Right atrium auricular region (tissue), 2 donors: ENCODE measurements around the gene C2orf42. TPM values are rescaled to one million over a fixed set of nuclear protein-coding genes. Genes with fewer than 3 reads are reported as not detected.
"Not testable (repeated sequence)": the region's sequence is repeated elsewhere in the genome, so short reads cannot be mapped to it uniquely, and the experiment has no call there.

Experiments used
- DNase-seq: peaks from one replicate; pipeline ENCODE4 v3.0.0-alpha.2; 2019; ENCODE audit warnings: low spot score
- H3K27ac ChIP-seq, 2 donors: fragments of 200-600 bp; sonication (generic); 1 replicate in 1 of 2; 2 replicates in 1 of 2; pipeline ENCODE4 v1.5.1; 2016 to 2019
- H3K27me3 ChIP-seq, 2 donors: fragments of 200-600 bp; sonication (generic); one replicate each; pipeline versions ENCODE4 v1.5.1 to v1.6.0; 2017 to 2019
- H3K36me3 ChIP-seq: fragments of 200-600 bp; sonication (generic); one replicate; pipeline ENCODE4 v1.5.1; 2016
- H3K4me1 ChIP-seq, 2 donors: fragments of 200-600 bp; sonication (generic); one replicate each; pipeline versions ENCODE4 v1.5.1 to v1.6.0; 2017 to 2019
- H3K4me3 ChIP-seq, 2 donors: fragments of 200-600 bp; sonication (generic); 1 replicate in 1 of 2; 2 replicates in 1 of 2; pipeline ENCODE4 v1.5.1; 2017 to 2019; ENCODE audit warnings: mild to moderate bottlenecking in 1 of 2, moderate library complexity in 1 of 2
- H3K9me3 ChIP-seq, 2 donors: fragments of 200-600 bp; sonication (generic); one replicate each; pipeline ENCODE4 v1.5.1; 2019
- CTCF ChIP-seq, 2 donors: fragments of 200-600 bp; sonication (generic); IDR thresholded peaks; one replicate each; pipeline ENCODE4 v1.5.1; 2019; ENCODE audit warnings: antibody characterized with exemption in 2 of 2
- total RNA-seq, 2 donors: library from RNA; depleted of rRNA; stranded (reverse); fragments of >200 nt; gene quantifications; one replicate each; pipeline ENCODE4 v1.1.0, GENCODE V29; 2016

C2orf42 gene
- total RNA-seq, 2 donors from 2014 or later = 9.6 to 9.9 TPM

DNA sequence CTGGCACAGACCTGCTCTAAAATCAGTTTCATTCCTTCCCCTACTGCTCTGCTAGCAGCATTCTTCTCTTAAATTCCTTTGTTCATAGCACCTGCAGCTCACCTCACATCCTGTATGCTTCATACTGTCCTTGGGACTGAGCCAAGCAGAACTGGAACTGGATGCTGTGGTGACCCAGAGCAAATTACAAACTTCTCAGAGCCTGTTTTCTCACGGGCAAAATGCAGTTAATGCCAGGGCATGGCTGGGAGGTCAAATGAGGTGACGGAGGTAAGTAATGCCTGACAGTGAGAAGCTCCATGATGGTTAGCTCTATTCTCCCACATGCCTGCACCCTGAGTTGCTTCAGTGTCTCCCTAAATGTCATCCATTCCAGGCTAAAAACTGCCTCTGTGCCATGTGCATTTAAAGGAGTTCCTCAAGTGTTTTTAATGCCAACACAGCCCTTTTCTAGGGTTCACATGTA, 29.7 kb downstream of the C2orf42 start:
- no peak for TF ChIP-seq CTCF (IDR thresholded peaks at IDR 0.05)
- Histone ChIP-seq H3K4me1 (no peaks in the 10 kb centered on the region), H3K36me3 (peaks cover 55% of the 10 kb centered on the region), H3K27me3 (no peaks in the 10 kb centered on the region), H3K9me3 (no peaks in the 10 kb centered on the region), H3K27ac (no peak overlapping the region), H3K4me3 (no peak overlapping the region)
- DNase-seq = no peak

GRCh38 chr2:70160545-70160944, 30.3 kb downstream of the C2orf42 start:
- no peak overlapping the region for H3K27ac ChIP-seq
- no peaks in the 10 kb centered on the region for H3K9me3 ChIP-seq
- DNase-seq = no peak
- no peaks in the 10 kb centered on the region for H3K4me1 ChIP-seq
- no peak for TF ChIP-seq CTCF (IDR thresholded peaks at IDR 0.05)
- H3K36me3 ChIP-seq = peaks cover 51% of the 10 kb centered on the region
- H3K4me3 ChIP-seq = no peak overlapping the region
- no peaks in the 10 kb centered on the region for H3K27me3 ChIP-seq

DNA sequence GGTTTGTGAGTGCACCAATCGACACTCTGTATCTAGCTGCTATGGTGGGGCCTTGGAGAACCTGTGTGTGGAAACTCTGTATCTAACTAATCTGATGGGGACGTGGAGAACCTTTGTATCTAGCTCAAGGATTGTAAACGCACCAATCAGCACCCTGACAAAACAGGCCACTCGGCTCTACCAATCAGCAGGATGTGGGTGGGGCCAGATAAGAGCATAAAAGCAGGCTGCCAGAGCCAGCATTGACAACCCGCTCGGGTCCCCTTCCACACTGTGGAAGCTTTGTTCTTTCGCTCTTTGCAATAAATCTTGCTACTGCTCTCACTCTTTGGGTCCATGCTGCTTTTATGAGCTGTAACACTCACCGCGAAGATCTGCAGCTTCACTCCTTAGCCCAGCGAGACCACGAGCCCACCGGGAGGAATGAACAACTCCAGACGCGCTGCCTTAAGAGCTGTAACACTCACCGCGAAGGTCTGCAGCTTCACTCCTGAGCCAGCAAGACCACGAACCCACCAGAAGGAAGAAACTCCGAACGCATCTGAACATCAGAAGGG, 41.6 kb downstream of the C2orf42 start:
- H3K27ac ChIP-seq, H3K27me3 ChIP-seq, H3K4me3 ChIP-seq, DNase-seq, H3K9me3 ChIP-seq, H3K4me1 ChIP-seq: not testable (repeated sequence)
- peaks cover 18% of the 10 kb centered on the region for H3K36me3 ChIP-seq

DNA sequence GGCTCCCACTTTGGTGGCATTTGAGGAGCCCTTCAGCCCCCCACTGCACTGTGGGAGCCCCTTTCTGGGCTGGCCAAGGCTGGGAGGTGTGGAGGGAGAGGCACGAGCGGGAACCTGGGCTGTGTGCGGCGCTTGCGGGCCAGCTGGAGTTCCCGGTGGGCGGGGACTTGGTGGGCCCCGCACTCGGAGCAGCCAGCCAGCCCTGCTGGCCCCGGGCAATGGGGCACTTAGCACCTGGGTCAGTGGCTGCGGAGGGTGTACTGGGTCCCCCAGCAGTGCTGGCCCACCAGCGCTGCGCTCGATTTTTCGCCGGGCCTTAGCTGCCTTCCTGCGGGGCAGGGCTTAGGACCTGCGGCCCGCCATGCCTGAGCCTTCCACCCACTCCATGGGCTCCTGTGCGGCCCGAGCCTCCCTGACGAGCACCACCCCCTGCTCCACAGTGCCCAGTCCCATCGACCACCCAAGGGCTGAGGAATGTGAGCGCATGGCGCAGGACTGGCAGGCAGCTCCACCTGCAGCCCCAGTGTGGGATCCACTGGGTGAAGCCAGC, 42.5 kb downstream of the C2orf42 start:
- not testable (repeated sequence) for H3K9me3 ChIP-seq, H3K4me1 ChIP-seq, H3K27ac ChIP-seq, H3K4me3 ChIP-seq, DNase-seq, H3K27me3 ChIP-seq
- peaks cover 18% of the 10 kb centered on the region for H3K36me3 ChIP-seq

DNA sequence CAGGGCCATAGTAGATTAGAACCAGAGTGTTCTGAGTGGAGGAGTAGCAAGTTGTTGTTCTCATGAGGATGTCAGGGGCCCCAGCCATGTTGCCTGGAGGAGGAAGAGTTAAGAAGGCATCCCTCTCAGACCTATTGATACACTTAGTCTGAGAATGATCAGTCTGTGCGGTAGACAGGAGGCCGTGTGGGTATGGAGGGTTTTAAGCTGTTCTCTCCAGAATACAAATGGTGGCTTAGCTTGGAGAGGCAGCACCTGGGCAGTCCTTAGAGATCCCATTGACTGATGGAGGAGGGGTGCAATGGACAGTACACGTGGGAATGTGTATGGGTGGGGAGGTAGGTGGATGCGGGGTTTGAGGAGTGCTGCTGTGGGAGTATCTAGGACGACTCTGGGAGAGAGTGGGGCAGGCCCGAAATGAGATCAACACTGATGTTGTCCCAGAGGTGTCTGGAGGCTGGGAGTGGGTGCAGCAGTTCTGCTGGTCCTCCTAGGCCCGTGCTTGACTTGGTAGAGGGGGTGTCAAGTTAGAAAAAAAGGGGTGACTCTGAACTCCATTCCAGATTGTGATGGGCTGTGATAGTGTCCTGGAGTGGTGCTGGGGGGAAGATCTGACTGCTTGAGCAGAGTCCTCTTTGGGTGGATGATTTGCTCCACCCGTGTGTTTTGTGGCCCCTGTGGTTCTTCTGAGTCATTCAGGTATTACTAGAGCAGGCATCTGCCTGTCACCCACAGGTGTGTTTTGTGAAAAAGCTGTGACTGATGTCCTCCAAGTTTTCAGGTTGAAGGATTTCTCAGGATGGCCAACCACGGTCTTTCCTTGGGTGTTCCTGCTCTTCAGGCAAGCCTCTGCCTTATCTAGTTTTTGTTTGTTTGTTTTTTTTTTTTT, 44.7 kb downstream of the C2orf42 start:
- Histone ChIP-seq H3K4me3 (no peak overlapping the region), H3K27me3 (no peaks in the 10 kb centered on the region), H3K27ac (no peak overlapping the region), H3K4me1 (peaks cover 0 to 17% of the 10 kb centered on the region in 2 donors), H3K9me3 (no peaks in the 10 kb centered on the region), H3K36me3 (peaks cover 10% of the 10 kb centered on the region)
- no peak for TF ChIP-seq CTCF (IDR thresholded peaks at IDR 0.05)
- DNase-seq = no peak

- TF ChIP-seq CTCF (IDR thresholded peaks at IDR 0.05) = no peak
- Histone ChIP-seq H3K9me3 (no peaks in the 10 kb centered on the region), H3K36me3 (peaks cover 10% of the 10 kb centered on the region), H3K27me3 (no peaks in the 10 kb centered on the region), H3K27ac (no peak overlapping the region), H3K4me3 (no peak overlapping the region), H3K4me1 (peaks cover 0 to 24% of the 10 kb centered on the region in 2 donors)
- no peak for DNase-seq
Observed at GRCh38 chr2:70145144-70145490, 45.7 kb downstream of the C2orf42 start.
